ENCODE data around the gene CDC6.
A peak's percentile ranks its signal among the peaks of the same experiment; 100 is the strongest.

The CDC6 gene

DNA sequence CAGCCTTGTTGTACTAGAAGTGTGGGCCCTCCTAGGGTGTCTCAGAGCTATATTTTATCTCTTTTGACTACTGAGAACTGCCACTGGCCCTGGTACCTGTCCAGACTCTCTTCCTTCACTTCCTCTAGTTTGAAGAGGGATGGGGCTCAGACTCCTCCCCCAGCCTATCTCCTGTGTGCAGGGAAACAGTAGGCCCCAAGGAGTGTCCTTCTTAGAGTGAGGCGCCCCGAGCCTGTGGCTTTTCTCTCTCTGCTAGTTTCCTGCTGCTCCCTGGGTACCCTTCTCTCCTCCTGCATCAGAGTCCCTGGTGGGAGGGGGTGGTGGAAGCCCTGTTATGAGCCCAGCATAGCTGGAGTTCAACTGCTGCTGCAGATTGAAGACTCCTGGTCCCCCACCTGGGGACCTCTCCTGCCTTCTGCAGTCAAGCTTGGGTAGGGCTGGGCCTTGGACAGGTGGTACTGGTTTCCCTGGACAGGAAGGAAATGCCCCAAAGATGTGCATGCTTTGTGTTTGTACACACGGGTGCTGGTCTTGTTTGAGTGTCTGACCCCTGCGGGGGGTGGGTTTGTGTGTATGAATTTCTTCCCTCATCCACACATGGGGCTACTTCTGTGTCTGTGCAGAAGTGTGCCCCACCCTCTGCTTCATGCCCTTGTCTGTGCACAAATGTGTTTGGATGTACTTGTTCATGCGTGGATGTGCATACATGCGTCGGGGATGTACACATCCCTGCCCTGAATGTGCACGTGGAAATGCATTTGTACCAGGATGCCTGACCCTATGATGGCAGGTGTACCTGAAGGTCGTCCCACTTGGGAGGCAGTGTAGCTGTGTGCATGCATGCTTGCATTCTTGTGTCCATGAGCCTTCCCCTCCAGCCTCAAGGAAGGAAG, 28.2 kb downstream of the CDC6 start:
- TF ChIP-seq CTCF (conservative IDR thresholded peaks at IDR 0.05; ENCODE audit: low read depth), result no peak
- ChIA-PET POLR2A (ENCODE audit: low non-redundant PET) (interaction anchor here (0.5 kb wide), 1 partner anchor 71 kb away, joined by 4 read pairs; no protein-coding TSS in a partner anchor), CTCF (interaction anchor here (0.7 to 2.2 kb wide), 5 partner anchors 8 to 142 kb away, joined by 4 to 13 read pairs (median 6); no protein-coding TSS in a partner anchor)
- no peak for DNase-seq (ENCODE audit: low spot score)
- H3K27ac ChIP-seq, result peak overlapping the region; percentile 99

DNA sequence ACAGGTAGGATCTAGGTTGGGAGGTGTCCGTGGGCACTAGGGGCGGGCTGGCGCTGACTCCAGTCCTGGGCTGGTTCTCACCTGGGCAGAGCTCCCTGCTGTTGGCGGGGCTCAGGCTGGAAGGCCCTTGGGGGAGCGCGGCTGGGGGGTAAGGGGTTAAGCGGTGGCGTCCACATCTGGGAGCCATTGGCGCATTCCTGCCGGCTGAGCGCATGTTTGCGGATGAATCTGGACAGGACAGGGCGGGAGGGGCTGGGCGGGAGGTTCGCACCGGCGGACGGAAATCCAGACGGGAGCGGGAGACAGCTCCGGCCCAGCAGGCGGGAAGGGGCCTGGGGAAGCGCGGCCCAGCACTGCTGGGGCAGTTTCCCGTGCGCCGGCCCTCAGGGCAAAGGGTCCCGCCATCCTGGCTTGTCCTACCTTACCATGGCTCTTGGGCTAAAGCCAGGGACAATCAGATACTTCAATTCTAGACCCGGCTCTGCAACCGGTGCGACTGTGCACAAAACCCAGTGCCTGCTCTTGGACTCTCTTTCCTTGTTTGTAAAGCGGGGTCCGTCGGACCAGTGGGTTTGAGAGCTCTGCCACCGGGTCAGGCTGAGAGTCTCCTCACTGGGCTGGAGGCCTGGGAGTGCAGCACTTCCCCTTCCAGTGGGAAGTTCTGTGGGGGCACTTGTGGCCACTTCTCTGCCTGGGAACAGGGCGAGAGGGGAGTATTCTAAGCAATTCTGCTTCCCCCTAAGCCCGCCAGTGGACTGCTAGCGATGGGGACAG, 29.1 kb downstream of the CDC6 start:
- H3K27ac ChIP-seq, result peak overlapping the region; percentile 99
- peak; percentile 78 for DNase-seq (ENCODE audit: low spot score)
- CTCF ChIA-PET, result interaction anchor here (0.7 to 2.5 kb wide), 11 partner anchors 9 to 141 kb away, joined by 4 to 13 read pairs (median 7); no protein-coding TSS in a partner anchor
- no peak for TF ChIP-seq CTCF (conservative IDR thresholded peaks at IDR 0.05; ENCODE audit: low read depth)
- POLR2A ChIA-PET (ENCODE audit: low non-redundant PET), result interaction anchor here (0.5 to 0.6 kb wide), 2 partner anchors 71 to 1363 kb away, joined by 4 to 5 read pairs; no protein-coding TSS in a partner anchor

DNA sequence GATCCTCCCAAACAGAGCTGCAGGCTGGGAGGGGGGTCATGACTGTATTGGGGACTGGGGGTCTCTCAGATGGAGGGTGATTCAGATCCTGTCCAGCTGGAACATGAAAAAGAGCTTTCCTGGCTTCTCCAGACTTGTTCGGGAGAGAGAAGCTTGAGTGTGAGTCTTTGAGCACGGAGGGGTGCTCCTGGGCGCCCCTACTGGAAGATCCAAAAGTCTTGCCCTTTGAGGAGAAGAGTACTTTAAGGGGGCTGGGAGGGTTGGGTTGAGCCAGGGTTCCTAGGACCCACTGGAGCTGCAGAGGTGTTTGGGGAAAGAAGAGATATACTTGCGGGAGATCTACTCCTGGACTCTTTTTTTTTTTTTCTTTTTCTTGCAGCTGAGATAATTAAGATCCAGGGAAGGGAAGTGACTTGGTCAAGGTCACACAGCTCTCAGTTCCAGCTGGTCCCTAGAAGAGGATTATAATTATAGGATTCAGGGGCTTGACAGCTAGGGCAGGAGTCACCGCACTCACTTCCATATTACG, 29.7 kb downstream of the CDC6 start:
- ChIA-PET POLR2A (ENCODE audit: low non-redundant PET) (interaction anchor here (0.6 to 0.8 kb wide), 3 partner anchors 17 to 1362 kb away, joined by 3 to 5 read pairs (median 4); no protein-coding TSS in a partner anchor), CTCF (interaction anchor here (0.6 to 2.5 kb wide), 12 partner anchors 9 to 37 kb away, joined by 3 to 13 read pairs (median 6); no protein-coding TSS in a partner anchor)
- TF ChIP-seq CTCF (conservative IDR thresholded peaks at IDR 0.05; ENCODE audit: low read depth), result peak; percentile 76
- peak overlapping the region; percentile 99 for H3K27ac ChIP-seq
- DNase-seq (ENCODE audit: low spot score), result peak; percentile 66

GRCh38 chr17:40317880-40318829, 30.5 kb downstream of the CDC6 start:
- TF ChIP-seq CTCF (conservative IDR thresholded peaks at IDR 0.05; ENCODE audit: low read depth), result no peak
- POLR2A ChIA-PET (ENCODE audit: low non-redundant PET), result interaction anchor here (0.6 to 0.8 kb wide), 2 partner anchors 16 to 19 kb away, joined by 3 to 4 read pairs; no protein-coding TSS in a partner anchor
- DNase-seq (ENCODE audit: low spot score), result peak; percentile 99
- CTCF ChIA-PET, result interaction anchor here (0.6 to 2.5 kb wide), 13 partner anchors 8 to 37 kb away, joined by 3 to 13 read pairs (median 5); no protein-coding TSS in a partner anchor
- H3K27ac ChIP-seq, result peak overlapping the region; percentile 99

- H3K27ac ChIP-seq, result peak overlapping the region; percentile 99
- CTCF ChIA-PET, result interaction anchor here (0.6 to 2.5 kb wide), 5 partner anchors 16 to 36 kb away, joined by 4 to 13 read pairs (median 5); no protein-coding TSS in a partner anchor
- DNase-seq (ENCODE audit: low spot score), result no peak
- POLR2A ChIA-PET (ENCODE audit: low non-redundant PET), result no interaction called here
- TF ChIP-seq CTCF (conservative IDR thresholded peaks at IDR 0.05; ENCODE audit: low read depth), result no peak
Observed at GRCh38 chr17:40318830-40319391, 31.2 kb downstream of the CDC6 start.

Measured in RWPE1 (cell line).